Measurements from ENCODE around the gene TP73.
"Not testable (repeated sequence)": the region's sequence is repeated elsewhere in the genome, so short reads cannot be mapped to it uniquely, and the experiment has no call there.

TP73 gene

DNA sequence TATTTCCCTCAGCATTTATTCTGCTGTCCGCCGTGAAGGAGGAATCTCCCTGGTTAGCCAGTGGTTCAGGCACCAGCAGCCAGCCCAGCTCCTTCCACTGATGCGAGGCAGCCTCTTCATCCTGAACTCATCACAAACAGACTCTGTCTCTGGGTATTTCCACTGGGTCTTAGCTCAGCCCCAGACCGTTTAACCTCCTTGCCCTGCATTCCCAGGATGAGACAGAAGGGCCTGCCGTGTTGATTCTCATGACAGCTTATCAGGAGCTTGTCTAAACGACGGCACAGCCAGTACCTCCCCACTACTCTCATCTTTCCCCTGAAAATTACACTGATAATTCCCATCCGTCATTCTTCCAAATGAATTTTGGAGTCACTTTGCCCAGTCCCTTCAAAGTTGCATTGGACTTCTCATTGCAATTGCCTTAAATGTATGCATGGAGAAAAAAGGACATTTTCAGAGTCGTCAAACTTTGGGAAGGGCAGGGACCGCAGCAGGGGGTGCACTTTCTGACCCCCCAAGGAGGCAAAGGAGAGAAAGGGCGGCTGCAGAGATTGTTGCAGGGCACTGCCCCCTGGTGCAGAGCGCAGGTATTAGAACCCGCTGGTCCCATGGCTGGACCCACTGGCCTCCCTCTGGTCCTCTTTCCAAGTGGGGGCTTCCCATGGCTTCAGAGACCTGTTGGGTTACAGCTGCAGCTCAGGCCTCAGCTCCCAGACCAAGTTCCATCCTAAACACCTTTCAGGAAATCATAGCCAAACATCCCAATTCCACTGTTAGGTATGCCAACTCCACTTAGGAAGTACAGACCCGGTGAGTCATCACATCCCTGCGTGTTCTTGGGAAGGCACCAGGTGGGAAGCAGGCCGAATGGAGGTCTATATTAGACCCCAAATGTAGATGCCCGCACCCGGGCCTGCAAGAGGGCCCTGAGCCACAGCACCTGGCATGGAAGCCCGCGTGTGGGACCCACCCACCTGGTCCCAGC is 37.3 kb upstream of the TP73 start:
- ChIA-PET POLR2A (interaction anchor here (0.7 kb wide), 1 partner anchor 8 kb away, joined by 3 read pairs; no protein-coding TSS in a partner anchor), CTCF (interaction anchor here (0.6 to 1.2 kb wide), 6 partner anchors 24 to 126 kb away, joined by 3 to 5 read pairs (median 3); no protein-coding TSS in a partner anchor)
- no peak for TF ChIP-seq L3MBTL2 (conservative IDR thresholded peaks at IDR 0.05)
- no peak for TF ChIP-seq FOXA1 (IDR thresholded peaks at IDR 0.05)
- no peak for TF ChIP-seq CTBP1 (IDR thresholded peaks at IDR 0.05; ENCODE audit: borderline replicate concordance)
- TF ChIP-seq HDGF (IDR thresholded peaks at IDR 0.05; ENCODE audit: borderline replicate concordance): no peak
- no peak for TF ChIP-seq FOXK2 (IDR thresholded peaks at IDR 0.05)
- no peak for TF ChIP-seq ARNT (IDR thresholded peaks at IDR 0.05)
- no peak for TF ChIP-seq SUZ12 (IDR thresholded peaks at IDR 0.05)
- TF ChIP-seq FOXM1 (IDR thresholded peaks at IDR 0.05; ENCODE audit: borderline replicate concordance): no peak
- TF ChIP-seq ZNF384 (IDR thresholded peaks at IDR 0.05): no peak
- TF ChIP-seq TARDBP (IDR thresholded peaks at IDR 0.05): no peak
- DNase-seq (ENCODE audit: extremely low spot score): peak; percentile 43

DNA sequence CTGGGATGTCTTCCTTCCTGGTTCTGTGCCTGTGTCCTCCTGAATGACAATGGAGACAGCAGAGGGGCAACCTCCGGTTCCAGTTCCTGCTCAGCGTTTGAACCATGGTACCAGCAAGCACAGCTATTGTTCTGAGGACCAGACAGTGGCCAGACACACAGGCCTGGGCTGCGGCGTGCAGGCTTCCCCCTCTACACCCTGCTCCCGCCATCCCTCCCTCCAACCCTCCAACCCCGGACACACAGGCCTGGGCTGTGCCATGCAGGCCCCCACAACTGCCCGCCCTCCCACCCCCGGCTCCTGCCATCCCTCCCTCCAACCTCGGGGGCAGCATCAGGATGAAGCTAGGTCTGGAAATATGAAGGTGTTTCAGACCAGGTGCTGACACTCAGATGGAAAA is 35.5 kb upstream of the TP73 start:
- DNase-seq (ENCODE audit: extremely low spot score): no peak
- ChIA-PET CTCF (no interaction called here), POLR2A (no interaction called here)
- TF ChIP-seq HDGF (IDR thresholded peaks at IDR 0.05; ENCODE audit: borderline replicate concordance): no peak
- TF ChIP-seq, protein P1, sequence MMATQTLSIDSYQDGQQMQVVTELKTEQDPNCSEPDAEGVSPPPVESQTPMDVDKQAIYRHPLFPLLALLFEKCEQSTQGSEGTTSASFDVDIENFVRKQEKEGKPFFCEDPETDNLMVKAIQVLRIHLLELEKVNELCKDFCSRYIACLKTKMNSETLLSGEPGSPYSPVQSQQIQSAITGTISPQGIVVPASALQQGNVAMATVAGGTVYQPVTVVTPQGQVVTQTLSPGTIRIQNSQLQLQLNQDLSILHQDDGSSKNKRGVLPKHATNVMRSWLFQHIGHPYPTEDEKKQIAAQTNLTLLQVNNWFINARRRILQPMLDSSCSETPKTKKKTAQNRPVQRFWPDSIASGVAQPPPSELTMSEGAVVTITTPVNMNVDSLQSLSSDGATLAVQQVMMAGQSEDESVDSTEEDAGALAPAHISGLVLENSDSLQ (IDR thresholded peaks at IDR 0.05): no peak
- TF ChIP-seq TARDBP (IDR thresholded peaks at IDR 0.05): no peak
- TF ChIP-seq SP1 (IDR thresholded peaks at IDR 0.05): no peak
- no peak for TF ChIP-seq ELF4 (IDR thresholded peaks at IDR 0.05)
- TF ChIP-seq CTBP1 (IDR thresholded peaks at IDR 0.05; ENCODE audit: borderline replicate concordance): no peak
- no peak for TF ChIP-seq NFRKB (IDR thresholded peaks at IDR 0.05)
- TF ChIP-seq L3MBTL2 (conservative IDR thresholded peaks at IDR 0.05): no peak
- no peak for TF ChIP-seq SUZ12 (IDR thresholded peaks at IDR 0.05)
- TF ChIP-seq LEF1 (IDR thresholded peaks at IDR 0.05; ENCODE audit: borderline replicate concordance): no peak
- no peak for TF ChIP-seq FOXK2 (IDR thresholded peaks at IDR 0.05)
- TF ChIP-seq FOXA1 (IDR thresholded peaks at IDR 0.05): no peak
- TF ChIP-seq ZNF384 (IDR thresholded peaks at IDR 0.05): no peak
- TF ChIP-seq FOXM1 (IDR thresholded peaks at IDR 0.05; ENCODE audit: borderline replicate concordance): no peak
- no peak for TF ChIP-seq ARNT (IDR thresholded peaks at IDR 0.05)
- TF ChIP-seq BHLHE40 (IDR thresholded peaks at IDR 0.05; ENCODE audit: borderline replicate concordance): no peak

DNA sequence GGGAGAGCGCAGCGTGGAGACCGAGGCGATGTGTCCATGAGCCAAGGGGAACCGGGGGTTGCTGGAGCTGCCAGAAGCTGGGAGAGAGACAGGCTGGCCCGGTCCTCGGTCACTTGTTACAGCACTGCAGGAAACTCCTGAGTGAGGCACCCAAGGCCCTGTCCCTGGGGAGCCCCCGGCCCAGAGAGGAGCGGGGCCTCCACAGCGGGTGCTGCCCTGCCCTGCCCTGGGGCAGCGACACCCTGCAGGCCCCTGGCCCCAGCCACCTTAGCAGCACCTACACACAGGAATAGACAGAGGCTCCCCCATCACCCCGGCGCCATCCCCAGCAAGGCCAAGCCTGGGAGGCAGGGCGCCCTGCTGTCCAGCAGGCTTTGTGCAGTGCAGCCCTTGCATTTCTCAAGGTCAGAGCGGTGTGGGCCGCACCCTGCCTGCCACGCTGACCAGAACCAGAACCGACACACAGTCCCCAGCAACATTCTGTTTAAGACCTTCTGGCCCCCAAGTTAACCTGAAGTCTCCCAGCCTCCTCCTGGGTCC is 34.4 kb upstream of the TP73 start:
- no peak for TF ChIP-seq L3MBTL2 (conservative IDR thresholded peaks at IDR 0.05)
- DNase-seq (ENCODE audit: extremely low spot score): no peak
- POLR2A ChIA-PET: no interaction called here
- CTCF ChIA-PET: interaction anchor here (0.6 kb wide), 1 partner anchor 54 kb away, joined by 3 read pairs; no protein-coding TSS in a partner anchor

DNA sequence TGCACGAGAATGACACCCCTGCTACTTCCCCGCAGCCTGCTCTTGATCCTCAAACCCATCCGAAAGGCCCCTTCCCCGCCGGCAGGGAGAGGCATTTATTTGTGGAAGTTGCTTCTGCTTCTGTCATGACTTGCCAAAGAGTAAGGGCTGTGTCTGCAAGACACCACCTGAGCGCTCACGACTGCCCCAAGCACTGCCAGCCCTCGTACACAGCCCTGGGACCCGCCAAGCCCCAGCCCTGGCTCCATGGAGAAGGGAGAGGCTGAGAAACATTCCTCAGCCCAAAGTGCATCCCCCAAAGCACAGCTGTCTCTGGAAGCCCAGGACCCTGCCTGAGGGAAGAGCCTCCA is 33.8 kb upstream of the TP73 start:
- TF ChIP-seq, protein P1 (IDR thresholded peaks at IDR 0.05): no peak
- TF ChIP-seq FOXK2 (IDR thresholded peaks at IDR 0.05) (no peak), ZNF384 (IDR thresholded peaks at IDR 0.05) (no peak)
- DNase-seq (ENCODE audit: extremely low spot score): no peak
- POLR2A ChIA-PET: interaction anchor here (1.0 kb wide), 1 partner anchor 128 kb away, joined by 4 read pairs; no protein-coding TSS in a partner anchor
- CTCF ChIA-PET: interaction anchor here (0.6 to 3.4 kb wide), 15 partner anchors 8 to 182 kb away, joined by 3 to 19 read pairs (median 6); no protein-coding TSS in a partner anchor

DNA sequence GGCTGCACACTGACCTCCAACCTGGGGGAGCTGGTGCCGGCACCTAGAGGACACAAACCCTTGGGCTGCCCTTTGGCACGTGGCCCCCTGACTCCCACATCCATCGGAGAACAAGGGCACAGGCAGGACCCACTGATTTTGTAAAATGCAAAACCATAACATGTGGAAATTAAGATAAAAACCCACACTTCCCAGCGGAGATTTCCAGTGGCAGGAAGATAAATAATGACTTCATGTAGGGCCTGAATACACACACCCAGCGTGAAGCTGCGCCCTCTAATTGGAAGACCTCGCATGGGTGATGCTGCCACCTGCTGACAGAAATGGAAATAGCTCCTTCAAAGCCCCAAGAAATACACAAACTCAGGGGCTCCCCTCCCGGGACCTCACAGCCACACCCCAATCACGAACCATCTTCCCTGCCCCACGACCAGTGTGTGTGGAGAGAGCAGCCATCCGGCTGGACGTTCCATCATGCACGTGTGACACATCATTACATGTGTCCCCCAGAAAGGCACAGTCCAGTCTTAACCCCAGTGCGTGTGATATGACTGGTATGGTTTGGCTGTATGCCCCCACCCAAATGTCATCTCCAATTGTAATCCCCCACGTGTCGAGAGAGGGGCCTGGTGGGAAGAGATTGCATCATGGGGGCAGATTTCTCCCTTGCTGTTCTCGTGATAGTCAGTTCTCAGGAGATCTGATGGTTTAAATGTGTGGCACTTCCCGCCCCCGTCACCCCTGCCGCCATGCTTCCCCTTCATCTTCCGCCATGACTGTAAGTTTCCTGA is 33.2 kb upstream of the TP73 start:
- TF ChIP-seq, protein P1 (IDR thresholded peaks at IDR 0.05): peak; percentile 64
- no peak for TF ChIP-seq HDGF (IDR thresholded peaks at IDR 0.05; ENCODE audit: borderline replicate concordance)
- DNase-seq (ENCODE audit: extremely low spot score): peak; percentile 65
- ChIA-PET CTCF (interaction anchor here (0.6 to 3.4 kb wide), 16 partner anchors 9 to 182 kb away, joined by 3 to 19 read pairs (median 5); no protein-coding TSS in a partner anchor), POLR2A (interaction anchor here (1.0 kb wide), 1 partner anchor 128 kb away, joined by 4 read pairs; no protein-coding TSS in a partner anchor)

DNA sequence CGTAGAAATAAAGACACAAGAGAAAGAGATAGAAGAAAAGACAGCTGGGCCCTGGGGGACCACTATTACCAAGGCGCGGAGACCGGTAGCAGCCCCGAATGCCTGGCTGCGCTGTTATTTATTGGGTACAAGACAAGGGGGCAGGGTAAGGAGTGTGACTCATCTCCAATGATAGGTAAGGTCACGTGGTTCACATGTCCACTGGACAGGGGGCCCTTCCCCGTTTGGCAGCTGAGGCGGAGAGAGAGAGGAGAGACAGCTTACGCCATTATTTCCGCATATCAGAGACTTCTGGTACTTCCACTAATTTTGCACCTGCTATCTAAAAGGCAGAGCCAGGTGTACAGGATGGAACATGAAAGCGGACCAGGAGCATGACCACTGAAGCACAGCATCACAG is 31.6 kb upstream of the TP73 start:
- DNase-seq (ENCODE audit: extremely low spot score): no peak
- no peak for TF ChIP-seq FOXA1 (IDR thresholded peaks at IDR 0.05)
- no peak for TF ChIP-seq LEF1 (IDR thresholded peaks at IDR 0.05; ENCODE audit: borderline replicate concordance)
- TF ChIP-seq FOXM1 (IDR thresholded peaks at IDR 0.05; ENCODE audit: borderline replicate concordance): no peak
- TF ChIP-seq SUZ12 (IDR thresholded peaks at IDR 0.05): no peak
- TF ChIP-seq, protein P1 (IDR thresholded peaks at IDR 0.05): no peak
- no peak for TF ChIP-seq TARDBP (IDR thresholded peaks at IDR 0.05)
- TF ChIP-seq ARNT (IDR thresholded peaks at IDR 0.05): no peak
- no peak for TF ChIP-seq SP1 (IDR thresholded peaks at IDR 0.05)
- no peak for TF ChIP-seq HDGF (IDR thresholded peaks at IDR 0.05; ENCODE audit: borderline replicate concordance)
- no peak for TF ChIP-seq CTBP1 (IDR thresholded peaks at IDR 0.05; ENCODE audit: borderline replicate concordance)
- no peak for TF ChIP-seq NFRKB (IDR thresholded peaks at IDR 0.05)
- no peak for TF ChIP-seq FOXK2 (IDR thresholded peaks at IDR 0.05)
- no peak for TF ChIP-seq L3MBTL2 (conservative IDR thresholded peaks at IDR 0.05)
- TF ChIP-seq ZNF384 (IDR thresholded peaks at IDR 0.05): no peak
- no peak for TF ChIP-seq BHLHE40 (IDR thresholded peaks at IDR 0.05; ENCODE audit: borderline replicate concordance)
- TF ChIP-seq ELF4 (IDR thresholded peaks at IDR 0.05): no peak
- ChIA-PET CTCF (interaction anchor here (1.0 to 3.4 kb wide), 6 partner anchors 56 to 168 kb away, joined by 3 to 19 read pairs (median 8); no protein-coding TSS in a partner anchor), POLR2A (no interaction called here)

DNA sequence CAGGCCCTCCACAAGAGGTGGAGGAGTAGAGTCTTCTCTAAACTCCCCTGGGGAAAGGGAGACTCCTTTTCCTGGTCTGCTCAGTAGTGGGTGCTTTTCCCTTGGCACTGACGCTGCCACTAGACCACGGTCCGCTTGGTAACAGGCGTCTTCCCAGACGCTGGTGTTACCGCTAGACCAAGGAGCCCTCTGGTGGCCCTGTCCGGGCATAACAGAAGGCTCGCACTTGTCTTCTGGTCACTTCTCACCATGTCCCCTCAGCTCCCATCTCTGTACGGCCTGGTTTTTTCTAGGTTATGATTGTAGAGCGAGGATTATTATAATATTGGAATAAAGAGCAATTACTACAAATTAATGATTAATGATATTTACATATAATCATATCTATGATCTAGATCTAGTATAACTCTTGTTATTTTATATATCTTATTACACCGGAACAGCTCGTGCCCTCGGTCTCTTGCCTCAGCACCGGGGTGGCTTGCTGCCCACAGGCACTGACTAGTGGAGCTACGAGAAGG is 31.1 kb upstream of the TP73 start:
- CTCF ChIA-PET: interaction anchor here (1.0 to 3.4 kb wide), 4 partner anchors 56 to 168 kb away, joined by 3 to 19 read pairs (median 6); no protein-coding TSS in a partner anchor
- DNase-seq (ENCODE audit: extremely low spot score); POLR2A ChIA-PET: not testable (repeated sequence)

DNA sequence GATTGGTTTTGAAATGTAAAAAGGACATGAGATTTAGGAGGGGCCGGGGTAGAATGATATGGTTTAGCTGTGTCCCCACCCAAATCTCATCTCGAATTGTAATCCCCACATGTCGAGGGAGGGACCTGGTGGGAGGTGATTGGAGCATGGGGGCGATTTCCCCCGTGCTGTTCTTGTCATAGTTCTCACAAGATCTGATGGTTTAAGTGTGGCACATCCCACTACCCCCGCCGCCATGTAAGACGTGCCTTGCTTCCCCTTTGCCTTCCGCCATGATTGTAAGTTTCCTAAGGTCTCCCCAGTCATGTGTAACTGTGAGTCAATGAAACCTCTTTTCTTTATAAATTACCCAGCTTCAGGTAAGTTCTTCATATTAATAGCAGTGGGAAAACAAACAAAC is 30.2 kb upstream of the TP73 start:
- CTCF ChIA-PET: interaction anchor here (0.7 to 1.8 kb wide), 3 partner anchors 58 to 169 kb away, joined by 3 to 8 read pairs (median 3); no protein-coding TSS in a partner anchor
- DNase-seq (ENCODE audit: extremely low spot score); POLR2A ChIA-PET: not testable (repeated sequence)

Measured in HEK293T (cell line).